Activated CD8-positive, alpha-beta T cell treated with anti-CD3 and anti-CD28 coated beads, Interleukin-2, amount 10 ng/mL, durations not matched to agents 7 days and 5 days (primary cell): Measurements from ENCODE around the gene PYGO2. TPM values are rescaled to one million over a fixed set of nuclear protein-coding genes. Genes with fewer than 3 reads are reported as not detected.

Source experiments
- ATAC-seq: fragments of 150-1000 bp; cut with Tn5 transposase; one replicate; pipeline ENCODE4 v1.10.0; 2021; ENCODE audit warnings: moderate library complexity
- CTCF ChIA-PET: fragments of 350-600 bp; sonication (Branson Sonifier 250); formaldehyde crosslinking; loops from one replicate; lab custom pipeline; 2021; ENCODE audit warnings: antibody characterized with exemption; lab: Charles Lee
- POLR2A ChIA-PET: fragments of 350-600 bp; sonication (Branson Sonifier 250); formaldehyde crosslinking; loops from one replicate; lab custom pipeline; 2021; ENCODE audit warnings: antibody characterized with exemption; lab: Charles Lee
- DNase-seq: peaks from one replicate; pipeline ENCODE4 v3.0.0-alpha.2; 2020
- H3K27ac Mint-ChIP-seq: one replicate; pipeline ENCODE4 v1.8.0; 2021; ENCODE audit warnings: mild to moderate bottlenecking, mixed read lengths
- H3K27me3 Mint-ChIP-seq: one replicate; pipeline ENCODE4 v1.8.0; 2021; ENCODE audit warnings: low read depth, mixed read lengths
- H3K36me3 Mint-ChIP-seq: one replicate; pipeline ENCODE4 v1.8.0; 2021; ENCODE audit warnings: low read depth, mixed read lengths
- H3K4me1 Mint-ChIP-seq: one replicate; pipeline ENCODE4 v1.8.0; 2021; ENCODE audit warnings: low read depth, mixed read lengths
- H3K4me3 Mint-ChIP-seq: one replicate; pipeline ENCODE4 v1.8.0; 2021; ENCODE audit warnings: mild to moderate bottlenecking, mixed read lengths
- H3K9me3 Mint-ChIP-seq: one replicate; pipeline ENCODE4 v1.8.0; 2022; ENCODE audit warnings: mixed read lengths; ENCODE audit not compliant: insufficient read depth
- total RNA-seq, 2 experiments: library from RNA; stranded (reverse); gene quantifications; one replicate each; pipeline ENCODE4 v1.2.3, GENCODE V29; 2021

The PYGO2 gene, protein sequence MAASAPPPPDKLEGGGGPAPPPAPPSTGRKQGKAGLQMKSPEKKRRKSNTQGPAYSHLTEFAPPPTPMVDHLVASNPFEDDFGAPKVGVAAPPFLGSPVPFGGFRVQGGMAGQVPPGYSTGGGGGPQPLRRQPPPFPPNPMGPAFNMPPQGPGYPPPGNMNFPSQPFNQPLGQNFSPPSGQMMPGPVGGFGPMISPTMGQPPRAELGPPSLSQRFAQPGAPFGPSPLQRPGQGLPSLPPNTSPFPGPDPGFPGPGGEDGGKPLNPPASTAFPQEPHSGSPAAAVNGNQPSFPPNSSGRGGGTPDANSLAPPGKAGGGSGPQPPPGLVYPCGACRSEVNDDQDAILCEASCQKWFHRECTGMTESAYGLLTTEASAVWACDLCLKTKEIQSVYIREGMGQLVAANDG
- total RNA-seq = 10 to 100 TPM; 40.2 to 43.9 TPM

DNA sequence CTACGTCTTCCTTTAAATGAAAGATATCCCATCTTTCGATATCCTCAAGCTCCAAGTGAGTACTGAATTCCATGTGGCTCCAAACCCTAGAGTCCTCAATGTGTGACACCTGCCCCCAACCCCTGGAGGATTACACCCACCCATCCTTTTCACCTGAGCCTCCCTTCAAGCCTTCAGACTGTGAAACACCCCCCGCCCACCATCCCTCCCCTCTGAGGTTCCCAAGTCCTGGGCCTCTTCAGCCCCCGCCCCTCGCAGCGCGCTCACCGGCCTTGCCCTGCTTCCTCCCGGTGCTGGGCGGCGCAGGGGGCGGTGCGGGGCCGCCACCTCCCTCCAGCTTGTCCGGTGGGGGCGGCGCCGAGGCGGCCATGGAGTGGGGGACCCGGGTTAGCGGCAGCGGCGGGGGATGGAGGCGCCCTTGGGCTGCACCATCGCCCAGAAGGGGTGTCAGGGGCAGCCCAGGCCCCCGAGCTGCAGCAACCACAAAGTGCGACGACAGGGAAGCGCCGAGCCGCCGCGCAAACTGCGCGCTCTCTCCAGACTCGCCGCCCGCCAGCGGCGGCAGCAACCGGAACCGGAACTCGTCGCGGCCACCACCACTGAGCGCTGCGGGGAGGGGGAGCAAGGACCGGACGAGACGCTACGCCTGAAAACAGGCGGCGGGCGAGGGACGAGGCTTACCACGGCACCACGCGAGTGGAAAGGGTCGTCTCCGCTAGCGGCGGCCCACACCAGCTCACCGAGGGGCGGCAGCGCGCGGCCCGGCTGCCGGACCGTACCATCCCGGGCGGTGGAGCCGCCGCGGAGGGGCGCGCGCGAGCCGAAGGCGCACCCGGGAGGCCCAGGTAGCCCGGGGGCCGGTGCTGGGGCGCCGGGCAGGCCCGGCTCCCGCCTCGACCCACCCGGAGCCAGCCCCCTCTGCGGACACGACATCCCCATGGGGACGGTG is at the start of gene PYGO2:
TSS of gene PYGO2 (minus strand) at position 576 of the 949 bp plus-strand sequence. CDS start at position 370, 206 bp downstream.
- Mint-ChIP-seq H3K27me3 (no peaks in the 10 kb centered on the region), H3K4me1 (peaks cover 45% of the 10 kb centered on the region), H3K36me3 (peaks cover 57% of the 10 kb centered on the region), H3K4me3 (peak within 1 kb of the TSS; percentile 94), H3K9me3 (no peaks in the 10 kb centered on the region), H3K27ac (peak within 1 kb of the TSS; percentile 89)
- ATAC-seq (peak; percentile 83), DNase-seq (peak; percentile 85)
- POLR2A ChIA-PET = interaction anchor here (1.2 to 4.9 kb wide), 8 partner anchors 9 to 38 kb away, joined by 3 to 31 read pairs (median 7); partner anchors contain the start of genes CKS1B, FLAD1, PMVK and SHC1
- CTCF ChIA-PET = interaction anchor here (0.7 to 4.0 kb wide), 13 partner anchors 9 to 402 kb away, joined by 3 to 22 read pairs (median 6); partner anchors contain the start of genes ADAM15, CKS1B and SHC1

DNA sequence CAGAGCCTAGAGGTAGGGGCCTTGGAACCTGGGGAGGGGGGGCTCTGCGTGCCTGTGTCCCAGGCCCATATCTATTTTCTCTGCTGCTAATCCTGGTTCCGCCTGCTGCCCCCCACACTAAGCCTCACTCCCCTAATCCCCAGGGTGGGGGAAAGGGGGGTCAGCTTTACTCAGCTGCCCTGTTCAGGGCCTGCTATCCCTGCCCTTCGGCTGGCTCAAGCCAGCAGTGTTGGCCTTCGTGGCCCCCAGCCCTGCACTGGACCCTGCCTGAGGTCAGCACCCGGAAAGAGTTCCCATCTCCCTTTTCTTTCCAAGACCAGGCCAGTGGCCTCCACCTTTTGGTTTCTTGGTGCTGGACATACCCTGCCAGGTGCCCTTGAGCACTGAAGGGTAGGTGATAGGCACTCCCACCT is 49.4 kb upstream of the PYGO2 start:
- Mint-ChIP-seq H3K4me1 (peaks cover 85% of the 10 kb centered on the region), H3K4me3 (no peak overlapping the region), H3K36me3 (peaks cover 19% of the 10 kb centered on the region), H3K27ac (peak overlapping the region; percentile 71), H3K27me3 (no peaks in the 10 kb centered on the region), H3K9me3 (no peaks in the 10 kb centered on the region)
- ChIA-PET CTCF (interaction anchor here (1.0 to 2.1 kb wide), 6 partner anchors 9 to 50 kb away, joined by 3 to 6 read pairs (median 4); partner anchors contain the start of genes ADAM15 and LENEP), POLR2A (interaction anchor here (1.1 to 1.5 kb wide), 2 partner anchors 10 to 36 kb away, joined by 4 to 6 read pairs; partner anchors contain the start of gene CKS1B)
- ATAC-seq = no peak
- no peak for DNase-seq

DNA sequence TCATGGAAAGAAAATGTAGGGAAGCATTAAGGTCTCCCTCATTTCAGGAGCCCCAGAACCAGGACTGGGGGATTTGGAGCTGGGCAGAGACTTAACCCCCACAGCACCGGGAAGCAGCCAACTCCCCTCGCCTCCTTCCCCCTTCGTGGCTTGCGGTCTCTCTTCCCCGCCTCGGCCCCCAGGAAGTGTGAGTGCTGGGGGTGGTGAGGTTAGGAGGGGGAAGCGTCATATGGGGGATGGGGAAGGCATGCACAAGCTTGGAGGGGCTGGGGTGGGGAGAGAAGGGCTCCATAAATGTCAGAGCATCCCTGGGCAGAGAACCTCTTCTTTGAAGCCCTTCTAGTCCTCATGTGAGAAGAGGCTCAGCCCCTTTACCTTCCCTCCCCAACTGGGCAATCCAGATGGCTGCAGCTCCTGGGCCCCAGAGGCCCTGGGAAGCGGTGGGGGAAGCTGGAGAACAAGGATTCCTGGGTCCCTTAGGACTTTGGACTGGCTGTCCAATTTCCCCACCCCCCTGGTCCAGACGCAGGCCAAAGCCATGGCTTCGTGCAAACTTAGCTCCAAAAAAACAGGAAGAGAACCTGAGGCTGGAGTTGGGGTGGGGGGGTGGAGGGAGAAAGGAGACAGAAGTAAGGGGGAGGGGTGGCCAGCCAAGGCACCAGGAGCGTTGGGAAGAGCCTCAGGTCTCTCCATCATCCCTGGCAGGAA is 48.8 kb upstream of the PYGO2 start:
- peak overlapping the region; percentile 70 for H3K27ac Mint-ChIP-seq
- H3K4me1 Mint-ChIP-seq = peaks cover 85% of the 10 kb centered on the region
- ChIA-PET POLR2A (interaction anchor here (1.1 to 1.5 kb wide), 2 partner anchors 9 to 36 kb away, joined by 4 to 6 read pairs; partner anchors contain the start of gene CKS1B), CTCF (interaction anchor here (0.7 to 2.1 kb wide), 8 partner anchors 9 to 75 kb away, joined by 3 to 6 read pairs (median 4); partner anchors contain the start of genes ADAM15 and LENEP)
- DNase-seq (peak; percentile 45), ATAC-seq (no peak)
- H3K4me3 Mint-ChIP-seq = peak overlapping the region; percentile 57
- H3K9me3 Mint-ChIP-seq = no peaks in the 10 kb centered on the region
- H3K36me3 Mint-ChIP-seq = peaks cover 13% of the 10 kb centered on the region
- no peaks in the 10 kb centered on the region for H3K27me3 Mint-ChIP-seq

DNA sequence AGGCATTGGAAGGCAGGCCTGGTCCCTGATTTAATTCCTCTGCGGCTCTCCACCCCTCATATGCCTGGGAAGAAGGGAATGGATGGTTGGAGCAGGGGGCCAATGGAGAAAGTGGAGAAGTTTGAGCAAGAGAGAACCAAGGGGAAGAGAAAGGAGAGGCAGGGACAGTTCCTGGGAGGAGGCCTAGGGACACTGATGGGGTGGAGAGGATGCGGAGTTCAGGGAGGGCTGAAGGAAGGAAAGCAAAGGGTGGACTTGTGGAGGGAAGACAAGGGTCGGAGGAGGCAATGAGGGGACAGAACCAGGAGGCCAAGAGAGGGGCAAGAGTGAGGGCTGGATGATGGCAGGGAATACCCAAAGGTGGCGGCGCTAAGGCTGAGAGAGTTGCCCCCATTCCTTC is 48.2 kb upstream of the PYGO2 start:
- POLR2A ChIA-PET = interaction anchor here (1.5 kb wide), 1 partner anchor 35 kb away, joined by 6 read pairs; the partner anchor contains the start of gene CKS1B

DNA sequence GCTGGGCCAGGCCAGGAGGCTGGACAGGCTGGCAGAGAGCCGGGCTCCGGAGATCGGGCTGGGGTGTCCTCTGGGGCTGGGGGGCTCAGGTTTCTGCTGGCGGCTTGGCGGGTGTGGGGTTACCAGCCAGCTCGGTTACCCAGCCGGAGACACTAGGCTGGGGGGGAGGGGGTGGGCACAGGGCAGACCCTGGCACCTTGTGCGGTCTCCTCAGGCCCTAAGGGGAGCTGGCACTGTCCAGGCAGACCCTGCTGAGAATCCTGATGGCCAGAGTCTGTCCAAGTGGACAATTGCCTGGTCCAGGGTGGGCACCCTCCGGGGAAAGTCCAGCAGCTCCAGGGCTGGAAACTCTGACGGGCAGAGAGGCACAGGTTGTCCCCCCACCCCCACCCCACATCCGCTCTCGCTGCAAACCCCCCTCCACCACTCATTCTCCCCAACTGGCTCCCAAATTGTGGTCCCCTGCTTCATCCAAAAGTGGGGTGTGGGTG is 47.7 kb upstream of the PYGO2 start:
- POLR2A ChIA-PET = no interaction called here
- H3K36me3 Mint-ChIP-seq = peaks cover 15% of the 10 kb centered on the region
- no peak overlapping the region for H3K4me3 Mint-ChIP-seq
- H3K27ac Mint-ChIP-seq = peak overlapping the region; percentile 70
- CTCF ChIA-PET = no interaction called here
- peaks cover 90% of the 10 kb centered on the region for H3K4me1 Mint-ChIP-seq
- no peak for DNase-seq
- no peaks in the 10 kb centered on the region for H3K27me3 Mint-ChIP-seq
- H3K9me3 Mint-ChIP-seq = no peaks in the 10 kb centered on the region
- ATAC-seq = no peak

More for the DNA sequence above, 48.2 kb upstream of the PYGO2 start:
- Mint-ChIP-seq H3K4me1 (peaks cover 89% of the 10 kb centered on the region), H3K27ac (peak overlapping the region; percentile 70), H3K9me3 (no peaks in the 10 kb centered on the region), H3K27me3 (no peaks in the 10 kb centered on the region), H3K36me3 (peaks cover 13% of the 10 kb centered on the region), H3K4me3 (peak overlapping the region; percentile 57)
- DNase-seq = no peak
- ATAC-seq = no peak
- CTCF ChIA-PET = interaction anchor here (1.0 to 2.1 kb wide), 6 partner anchors 10 to 75 kb away, joined by 3 to 6 read pairs (median 4); partner anchors contain the start of gene ADAM15

DNA sequence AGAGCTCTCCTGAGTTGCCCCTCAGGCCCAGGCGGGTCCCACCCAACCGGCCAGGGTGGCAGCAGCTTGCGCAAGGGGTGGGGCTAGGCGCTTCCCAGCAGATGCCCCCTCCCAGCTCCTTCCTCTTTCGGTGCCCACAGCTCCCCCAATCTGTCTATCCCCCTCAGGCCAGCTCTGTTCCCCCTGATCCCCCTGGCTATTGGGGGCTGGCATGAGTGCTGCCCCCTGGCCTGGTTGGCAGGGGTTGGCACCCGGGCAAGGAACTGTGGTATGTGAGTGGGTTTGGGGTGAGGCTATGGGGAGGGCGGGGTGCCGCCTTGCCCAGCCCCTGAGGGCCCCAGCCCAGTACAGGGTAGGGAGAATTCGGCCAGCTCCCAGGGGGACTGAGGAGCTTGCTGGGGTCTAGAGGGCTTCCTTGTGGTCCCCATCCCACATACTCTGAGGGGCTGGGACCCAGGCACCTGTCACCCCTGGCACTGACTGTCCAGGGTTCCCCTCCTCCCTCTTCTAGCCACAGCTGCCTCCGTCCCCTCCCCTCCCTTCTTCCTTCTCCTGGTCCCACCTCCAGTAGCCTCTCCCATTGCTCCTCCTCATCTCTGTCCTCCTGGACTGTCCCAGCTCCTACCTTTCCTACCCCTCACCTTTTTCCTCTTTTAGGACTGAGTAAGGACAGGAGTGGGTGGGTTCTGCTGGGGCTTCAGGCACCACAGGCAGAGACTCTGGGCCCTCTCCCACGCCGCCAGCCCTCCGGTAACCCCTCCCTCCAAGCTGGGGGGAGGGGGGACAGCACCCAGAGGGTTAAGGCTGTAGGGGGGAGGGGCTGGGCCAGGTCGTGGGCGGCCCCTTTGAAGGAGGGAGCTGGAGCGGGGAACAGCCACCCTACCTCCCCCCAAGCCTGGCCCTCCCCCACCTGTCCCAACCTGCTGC is 46.7 kb upstream of the PYGO2 start:
- H3K36me3 Mint-ChIP-seq = peaks cover 9% of the 10 kb centered on the region
- DNase-seq = no peak
- no peak overlapping the region for H3K27ac Mint-ChIP-seq
- ChIA-PET POLR2A (interaction anchor here (0.7 kb wide), 1 partner anchor 36 kb away, joined by 3 read pairs; no protein-coding TSS in a partner anchor), CTCF (interaction anchor here (1.5 to 3.1 kb wide), 2 partner anchors 9 kb away, joined by 5 to 38 read pairs; no protein-coding TSS in a partner anchor)
- no peaks in the 10 kb centered on the region for H3K9me3 Mint-ChIP-seq
- no peaks in the 10 kb centered on the region for H3K27me3 Mint-ChIP-seq
- H3K4me1 Mint-ChIP-seq = peaks cover 88% of the 10 kb centered on the region
- no peak overlapping the region for H3K4me3 Mint-ChIP-seq
- ATAC-seq = no peak

DNA sequence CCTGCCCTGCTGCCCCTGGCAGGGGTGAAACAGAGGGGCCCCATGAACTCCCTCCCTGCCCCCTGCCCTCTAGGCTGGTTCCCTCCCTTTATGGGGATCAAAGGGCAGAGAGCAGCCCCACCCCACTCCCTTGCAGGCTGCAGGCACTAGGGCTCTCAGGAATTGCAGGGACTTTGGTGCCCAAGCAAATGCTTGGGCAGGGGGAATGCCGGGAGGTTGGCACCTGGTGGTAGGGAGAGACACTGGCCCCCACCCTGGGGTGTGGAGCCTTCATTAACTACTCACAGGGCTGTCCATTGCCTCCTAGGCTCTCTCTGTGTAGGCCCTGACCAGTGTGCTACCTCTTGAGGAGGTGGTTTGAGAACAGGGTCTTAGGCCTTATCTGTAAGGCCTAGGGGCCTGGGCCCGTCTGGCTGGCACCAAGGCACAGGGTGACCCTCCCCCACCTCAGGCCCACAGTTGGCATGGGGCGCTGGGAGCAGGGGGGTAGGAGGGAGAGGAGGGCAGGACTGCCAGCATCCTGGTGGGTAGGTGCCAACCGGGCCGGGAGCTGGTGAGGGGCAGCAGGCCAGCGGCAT is 45.8 kb upstream of the PYGO2 start:
- H3K4me3 Mint-ChIP-seq = no peak overlapping the region
- peak overlapping the region; percentile 95 for H3K27ac Mint-ChIP-seq
- no peaks in the 10 kb centered on the region for H3K9me3 Mint-ChIP-seq
- H3K4me1 Mint-ChIP-seq = peaks cover 78% of the 10 kb centered on the region
- H3K36me3 Mint-ChIP-seq = peaks cover 9% of the 10 kb centered on the region
- ChIA-PET POLR2A (interaction anchor here (0.9 to 1.8 kb wide), 3 partner anchors 9 to 25 kb away, joined by 3 to 4 read pairs (median 4); partner anchors contain the start of gene FLAD1), CTCF (interaction anchor here (0.9 to 3.1 kb wide), 6 partner anchors 8 to 78 kb away, joined by 3 to 38 read pairs (median 4); no protein-coding TSS in a partner anchor)
- H3K27me3 Mint-ChIP-seq = no peaks in the 10 kb centered on the region
- DNase-seq (no peak), ATAC-seq (peak; percentile 2)

DNA sequence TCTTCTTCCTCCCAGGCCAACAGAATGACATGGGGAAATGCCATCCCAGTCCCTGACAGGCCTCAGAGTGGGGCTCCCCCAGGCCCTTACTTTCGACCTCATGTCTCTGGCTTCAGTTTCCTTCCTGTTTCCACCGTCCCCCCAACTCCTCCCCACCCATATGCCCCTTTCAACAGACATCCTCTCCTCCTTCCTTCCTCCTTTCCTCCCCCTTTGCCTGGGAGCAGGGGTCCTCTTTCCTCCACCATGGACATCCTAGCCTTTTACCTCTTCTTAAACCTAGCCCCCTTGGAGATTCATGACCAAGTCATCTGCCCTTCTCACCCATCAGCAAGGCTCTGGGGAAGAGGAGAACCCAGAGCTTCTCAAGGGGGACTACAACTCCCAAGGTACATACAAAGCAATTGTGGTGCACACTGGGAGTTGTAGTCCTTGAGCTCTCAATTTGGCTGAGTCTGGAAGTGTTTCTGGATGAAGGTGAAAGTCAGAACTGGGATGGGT is 45.1 kb upstream of the PYGO2 start:
- peaks cover 72% of the 10 kb centered on the region for H3K4me1 Mint-ChIP-seq
- peak overlapping the region; percentile 63 for H3K4me3 Mint-ChIP-seq
- H3K27me3 Mint-ChIP-seq = no peaks in the 10 kb centered on the region
- H3K36me3 Mint-ChIP-seq = peaks cover 7% of the 10 kb centered on the region
- ChIA-PET POLR2A (interaction anchor here (0.9 to 1.8 kb wide), 3 partner anchors 10 to 24 kb away, joined by 3 to 4 read pairs (median 4); partner anchors contain the start of gene FLAD1), CTCF (interaction anchor here (0.5 to 3.1 kb wide), 8 partner anchors 10 to 687 kb away, joined by 3 to 38 read pairs (median 3); partner anchors contain the start of gene FLAD1)
- H3K9me3 Mint-ChIP-seq = no peaks in the 10 kb centered on the region
- ATAC-seq (peak; percentile 45), DNase-seq (peak; percentile 67)
- H3K27ac Mint-ChIP-seq = peak overlapping the region; percentile 95
